ENCODE data around the gene CRACR2B. TPM values are rescaled to one million over a fixed set of nuclear protein-coding genes. Genes with fewer than 3 reads are reported as not detected.

CRACR2B gene
- total RNA-seq, 3 donors from 2014 or later (not counting 1 experiment from before 2014, with no cell fraction given), result 3.4 to 10.1 (median 3.8) TPM

DNA sequence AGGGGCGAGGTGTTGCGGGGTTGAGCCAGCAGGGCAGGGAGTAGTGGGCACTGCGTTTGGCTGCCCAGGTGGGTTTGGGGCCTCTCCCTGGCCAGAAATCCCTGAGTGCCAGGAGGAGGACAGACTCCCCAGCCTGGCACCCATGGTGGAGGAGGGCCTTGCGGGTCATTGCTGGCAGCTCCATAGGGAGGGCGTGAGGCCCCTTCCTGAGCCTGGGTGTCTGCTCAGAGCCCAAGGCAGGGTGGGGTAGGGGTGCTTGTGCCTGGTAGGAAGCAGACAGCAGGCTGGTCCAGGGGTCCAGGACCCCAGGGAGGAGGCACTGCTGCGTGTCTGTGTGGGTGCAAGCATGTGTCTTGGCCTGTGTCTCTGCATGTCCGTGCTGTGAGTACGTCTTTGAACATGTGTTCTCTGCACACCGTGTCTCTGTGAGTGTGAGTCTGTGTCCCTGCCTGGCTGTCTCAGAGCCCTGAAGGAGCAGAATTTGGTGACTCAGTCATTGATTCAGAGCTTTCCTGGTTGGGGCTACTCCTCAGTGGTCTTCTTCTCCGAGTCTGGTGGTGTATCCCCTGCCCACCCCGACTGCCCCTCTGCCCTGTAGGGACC, 18.9 kb downstream of the CRACR2B start:
- no peak for DNase-seq
- 84% methylated on average over 11 of the region's 11 CpGs for WGBS (ENCODE audit: insufficient coverage)
- ATAC-seq, result no peak
- Mint-ChIP-seq H3K27ac (no peak overlapping the region), H3K4me1 (peaks cover 0 to 29% of the 10 kb centered on the region in 2 donors), H3K9me3 (no peaks in the 10 kb centered on the region), H3K36me3 (no peaks in the 10 kb centered on the region), H3K4me3 (no peak overlapping the region), H3K27me3 (ENCODE audit: low read depth in 2 of 2) (no peaks in the 10 kb centered on the region)
- Histone ChIP-seq H3K36me3 (ENCODE audit: control insufficient read depth, insufficient read depth, low read length) (no peaks in the 10 kb centered on the region), H3K27ac (ENCODE audit: low read length) (no peak overlapping the region), H3K27me3 (ENCODE audit: control insufficient read depth, insufficient read depth, low read length) (peaks cover 6% of the 10 kb centered on the region), H3K4me1 (ENCODE audit: control insufficient read depth, insufficient read depth, low read length) (peaks cover 45% of the 10 kb centered on the region), H3K9me3 (ENCODE audit: control insufficient read depth, insufficient read depth, low read length) (no peaks in the 10 kb centered on the region), H3K4me3 (ENCODE audit: low read length) (no peak overlapping the region)
- intact Hi-C loops (cut with micrococcal nuclease), result loop anchor here (10.0 kb wide), 1 partner anchor 68 kb away; the partner anchor contains the start of gene CHID1
- TF ChIP-seq, protein P1, sequence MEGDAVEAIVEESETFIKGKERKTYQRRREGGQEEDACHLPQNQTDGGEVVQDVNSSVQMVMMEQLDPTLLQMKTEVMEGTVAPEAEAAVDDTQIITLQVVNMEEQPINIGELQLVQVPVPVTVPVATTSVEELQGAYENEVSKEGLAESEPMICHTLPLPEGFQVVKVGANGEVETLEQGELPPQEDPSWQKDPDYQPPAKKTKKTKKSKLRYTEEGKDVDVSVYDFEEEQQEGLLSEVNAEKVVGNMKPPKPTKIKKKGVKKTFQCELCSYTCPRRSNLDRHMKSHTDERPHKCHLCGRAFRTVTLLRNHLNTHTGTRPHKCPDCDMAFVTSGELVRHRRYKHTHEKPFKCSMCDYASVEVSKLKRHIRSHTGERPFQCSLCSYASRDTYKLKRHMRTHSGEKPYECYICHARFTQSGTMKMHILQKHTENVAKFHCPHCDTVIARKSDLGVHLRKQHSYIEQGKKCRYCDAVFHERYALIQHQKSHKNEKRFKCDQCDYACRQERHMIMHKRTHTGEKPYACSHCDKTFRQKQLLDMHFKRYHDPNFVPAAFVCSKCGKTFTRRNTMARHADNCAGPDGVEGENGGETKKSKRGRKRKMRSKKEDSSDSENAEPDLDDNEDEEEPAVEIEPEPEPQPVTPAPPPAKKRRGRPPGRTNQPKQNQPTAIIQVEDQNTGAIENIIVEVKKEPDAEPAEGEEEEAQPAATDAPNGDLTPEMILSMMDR (IDR thresholded peaks at IDR 0.05), result no peak

DNA sequence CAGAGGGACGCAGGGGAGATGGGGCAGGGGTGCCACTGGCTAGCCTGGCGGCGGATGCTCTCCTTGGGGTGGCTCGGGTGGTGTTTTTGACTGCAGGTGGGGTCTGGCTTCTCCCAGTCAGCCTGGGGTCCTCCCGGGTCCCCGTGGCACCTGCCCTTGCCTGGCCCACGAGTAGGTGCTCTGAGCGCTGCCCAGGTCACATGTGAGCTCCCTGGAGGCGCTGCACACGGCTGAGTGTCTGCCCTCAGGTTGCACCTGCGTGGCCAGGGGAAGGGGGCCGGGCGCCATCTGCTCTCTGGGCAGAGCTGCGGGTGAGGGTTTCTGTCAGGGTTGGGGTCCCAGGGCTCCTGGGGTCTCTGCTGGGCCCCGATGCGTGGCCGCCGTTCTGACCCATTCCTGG, 20.2 kb downstream of the CRACR2B start:
- H3K27ac ChIP-seq (ENCODE audit: low read length), result no peak overlapping the region
- H3K4me1 ChIP-seq (ENCODE audit: control insufficient read depth, insufficient read depth, low read length), result peaks cover 41% of the 10 kb centered on the region
- H3K27me3 Mint-ChIP-seq (ENCODE audit: low read depth in 2 of 2), result no peaks in the 10 kb centered on the region
- H3K9me3 ChIP-seq (ENCODE audit: control insufficient read depth, insufficient read depth, low read length), result no peaks in the 10 kb centered on the region
- no peak overlapping the region for H3K4me3 ChIP-seq (ENCODE audit: low read length)
- H3K36me3 ChIP-seq (ENCODE audit: control insufficient read depth, insufficient read depth, low read length), result no peaks in the 10 kb centered on the region
- TF ChIP-seq, protein P1 (IDR thresholded peaks at IDR 0.05), result no peak
- no peak for DNase-seq
- peaks cover 6% of the 10 kb centered on the region for H3K27me3 ChIP-seq (ENCODE audit: control insufficient read depth, insufficient read depth, low read length)
- intact Hi-C loops (cut with micrococcal nuclease), result loop anchor here (1.0 to 10.0 kb wide), 2 partner anchors 67 to 203 kb away; partner anchors contain the start of gene CHID1
- no peaks in the 10 kb centered on the region for H3K36me3 Mint-ChIP-seq
- 66% methylated on average over 17 of the region's 18 CpGs for WGBS (ENCODE audit: insufficient coverage)
- H3K4me3 Mint-ChIP-seq, result no peak overlapping the region
- no peaks in the 10 kb centered on the region for H3K9me3 Mint-ChIP-seq
- H3K4me1 Mint-ChIP-seq, result peaks cover 0 to 29% of the 10 kb centered on the region in 2 donors
- no peak for ATAC-seq
- H3K27ac Mint-ChIP-seq, result no peak overlapping the region

GRCh38 chr11:848380-848931, 20.7 kb downstream of the CRACR2B start:
- Histone ChIP-seq H3K27ac (ENCODE audit: low read length) (no peak overlapping the region), H3K27me3 (ENCODE audit: control insufficient read depth, insufficient read depth, low read length) (peaks cover 6% of the 10 kb centered on the region), H3K4me3 (ENCODE audit: low read length) (no peak overlapping the region), H3K4me1 (ENCODE audit: control insufficient read depth, insufficient read depth, low read length) (peaks cover 36% of the 10 kb centered on the region), H3K36me3 (ENCODE audit: control insufficient read depth, insufficient read depth, low read length) (no peaks in the 10 kb centered on the region), H3K9me3 (ENCODE audit: control insufficient read depth, insufficient read depth, low read length) (no peaks in the 10 kb centered on the region)
- Mint-ChIP-seq H3K4me3 (peak overlapping the region; percentile 55), H3K27ac (no peak overlapping the region), H3K9me3 (no peaks in the 10 kb centered on the region), H3K36me3 (no peaks in the 10 kb centered on the region), H3K4me1 (peaks cover 0 to 26% of the 10 kb centered on the region in 2 donors), H3K27me3 (ENCODE audit: low read depth in 2 of 2) (no peaks in the 10 kb centered on the region)
- ATAC-seq (peak; percentile 81 to 84 (median 82)), DNase-seq (peak; percentile 65 to 80)
- WGBS (ENCODE audit: insufficient coverage), result 24% methylated on average over 14 of the region's 14 CpGs
- TF ChIP-seq, protein P1 (IDR thresholded peaks at IDR 0.05), result peak; percentile 79
- intact Hi-C loops (cut with micrococcal nuclease), result loop anchor here (1.0 to 10.0 kb wide), 2 partner anchors 66 to 203 kb away; partner anchors contain the start of gene CHID1
